Heart left ventricle (tissue), 16 donors: ENCODE data around the gene SLC35F3. TPM values are rescaled to one million over a fixed set of nuclear protein-coding genes. Genes with fewer than 3 reads are reported as not detected.

Source experiments
- ATAC-seq, 4 donors: fragments of 200-7000 bp; cut with Tn5 transposase; one replicate each; pipeline ENCODE4 v1.9.1; 2020 to 2022; ENCODE audit warnings: moderate library complexity in 4 of 4, mild to moderate bottlenecking in 3 of 4, moderate number of reproducible peaks in 1 of 4
- DNase-seq, 5 donors: peaks; one replicate each; pipeline ENCODE4 v3.0.0-alpha.2; 2020
- H3K27ac ChIP-seq, 12 donors: fragments of 200-600 bp; sonication (generic) in 4 of 12; one replicate each; pipeline versions ENCODE4 v1.5.0 to v1.8.0; 2016 to 2022; ENCODE audit warnings: mild to moderate bottlenecking in 2 of 12
- H3K27me3 ChIP-seq, 9 donors: fragments of 200-600 bp; sonication (generic) in 2 of 9; one replicate each; pipeline versions ENCODE4 v1.5.1 to v1.8.0; 2016 to 2022; ENCODE audit warnings: mild to moderate bottlenecking in 3 of 9
- H3K36me3 ChIP-seq, 9 donors: fragments of 200-600 bp; sonication (generic) in 2 of 9; one replicate each; pipeline versions ENCODE4 v1.5.0 to v1.8.0; 2018 to 2022; ENCODE audit warnings: mild to moderate bottlenecking in 2 of 9
- H3K4me1 ChIP-seq, 12 donors: fragments of 200-600 bp; sonication (generic) in 4 of 12; one replicate each; pipeline versions ENCODE4 v1.5.0 to v1.8.0; 2016 to 2022; ENCODE audit warnings: mild to moderate bottlenecking in 3 of 12
- H3K4me3 ChIP-seq, 12 donors: fragments of 200-600 bp; sonication (generic) in 4 of 12; one replicate each; pipeline versions ENCODE4 v1.5.0 to v1.8.0; 2017 to 2022; ENCODE audit warnings: mild to moderate bottlenecking in 9 of 12, moderate library complexity in 4 of 12
- H3K9me3 ChIP-seq, 12 donors: fragments of 200-600 bp; sonication (generic) in 4 of 12; one replicate each; pipeline versions ENCODE4 v1.5.0 to v1.8.0; 2016 to 2022; ENCODE audit warnings: mild to moderate bottlenecking in 1 of 12
- POLR2A ChIP-seq, 2 donors: fragments of 450-650 bp; IDR thresholded peaks; one replicate each; pipeline ENCODE4 v1.6.1; 2017; ENCODE audit warnings: antibody characterized with exemption in 2 of 2, mild to moderate bottlenecking in 2 of 2, moderate library complexity in 2 of 2
- WGBS, 4 donors: extraction: QIAGEN DNeasy Blood & Tissue Kit in 2 of 4; methylation state at CpG; one replicate each; pipeline versions ENCODE4 v1.1.5 to v1.1.7; 2013 to 2018; 5-methylcytosine and 5-hydroxymethylcytosine counted together
- intact Hi-C, 10 donors: fragments of 100-400 bp; cut with DNase I; formaldehyde crosslinking; loops; one replicate each; pipeline versions ENCODE4 v1.11.1 to v1.14.2; 2022
- polyA plus RNA-seq, 2 donors: library from polyadenylated mRNA; stranded (reverse); fragments of 200-250 nt; gene quantifications; one replicate each; pipeline ENCODE4 v1.2.3, GENCODE V29; 2013
- total RNA-seq, 9 donors: library from RNA; depleted of rRNA in 2 of 9; stranded (reverse); fragments of >200 nt in 2 of 9; fragmentation: NEBNext Ultra II Directional in 3 of 9; extraction: Animal tissue kit (Norgen Biotek cat#: 25700) in 3 of 9; gene quantifications; one replicate each; pipeline versions ENCODE4 v1.1.0 to v1.2.4, GENCODE V29; 2016 to 2023
- TF ChIP-seq, protein P1 (sequence below), 12 donors: fragments of 200-600 bp; sonication (generic) in 4 of 12; IDR thresholded peaks; one replicate each; pipeline versions ENCODE4 v1.5.0 to v1.8.0; 2018 to 2022; ENCODE audit warnings: antibody characterized with exemption in 12 of 12, mild to moderate bottlenecking in 5 of 12
- donor health status: ischemic (EF 13 %, LVEDD 7.1; RV severe dilation, severe dysfunction).
- donor health status: healthy with polysubstance abuse.
- donor health status: DM: no; HTN: yes; CAD: no.
- donor health status: DM: no; HTN: no; CAD: no.
- donor health status: ischemic (EF 25% LVEDD 6.9; RV normal size, moderate dysfunction).
- donor health status: ischemic (EF 25% LVEDD 5.7; RV mildly dilated, moderate dysfunction).
- donor health status: healthy.
- donor health status: DM: yes; HTN: yes; CAD: no.
- donor health status: ischemic (EF 35%, LVEDD 5.7; RV mildly dilated, moderate dysfunction).
- donor health status: nonischemic (EF 11% LVEDD 7.7; RV severe dilation, severe dysfunction).
- donor health status: DM: yes; HTN: yes; CAD: no.
- donor health status: PGD.
- donor health status: ischemic (EF 29% LVEDD 5.4; RV normal size, mild dysfunction).
- donor health status: nonischemic (EF 23%, LVEDD 6.1; RV moderate dilation, normal function).

The SLC35F3 gene
- total and polyA plus RNA-seq, 11 donors = 0.03 to 0.11 (median 0.11) TPM; not detected in 8

DNA sequence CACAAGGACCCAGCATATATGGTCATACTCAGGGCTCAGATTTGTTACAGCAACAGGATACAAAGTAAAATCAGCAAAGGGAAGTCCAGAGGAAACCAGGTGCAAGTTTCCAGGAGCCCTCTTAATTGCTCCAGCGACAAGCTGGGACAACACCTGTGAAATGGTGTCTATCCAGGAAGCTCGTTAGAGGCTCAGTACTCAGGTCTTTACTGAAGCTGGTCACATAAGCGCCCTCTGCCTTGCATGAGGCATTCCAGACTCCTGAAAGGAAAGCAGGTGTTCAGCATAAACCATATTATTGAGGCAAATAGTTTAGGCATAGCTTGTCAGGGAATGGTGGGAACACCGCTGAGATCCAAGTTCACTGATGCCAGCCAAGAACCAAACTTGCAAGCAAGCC is 231.0 kb downstream of the SLC35F3 start:
- ATAC-seq (no peak), DNase-seq (no peak)
- Histone ChIP-seq H3K27ac (no peak overlapping the region), H3K27me3 (peaks cover 0 to 8% (median 0%) of the 10 kb centered on the region in 9 donors), H3K4me3 (no peak overlapping the region), H3K36me3 (no peaks in the 10 kb centered on the region), H3K4me1 (no peaks in the 10 kb centered on the region), H3K9me3 (no peaks in the 10 kb centered on the region)
- intact Hi-C loops = no loop called here
- 59 to 85% (median 71%) methylated on average over 4 of the region's 4 CpGs for WGBS, 4 donors
- TF ChIP-seq, protein P1, sequence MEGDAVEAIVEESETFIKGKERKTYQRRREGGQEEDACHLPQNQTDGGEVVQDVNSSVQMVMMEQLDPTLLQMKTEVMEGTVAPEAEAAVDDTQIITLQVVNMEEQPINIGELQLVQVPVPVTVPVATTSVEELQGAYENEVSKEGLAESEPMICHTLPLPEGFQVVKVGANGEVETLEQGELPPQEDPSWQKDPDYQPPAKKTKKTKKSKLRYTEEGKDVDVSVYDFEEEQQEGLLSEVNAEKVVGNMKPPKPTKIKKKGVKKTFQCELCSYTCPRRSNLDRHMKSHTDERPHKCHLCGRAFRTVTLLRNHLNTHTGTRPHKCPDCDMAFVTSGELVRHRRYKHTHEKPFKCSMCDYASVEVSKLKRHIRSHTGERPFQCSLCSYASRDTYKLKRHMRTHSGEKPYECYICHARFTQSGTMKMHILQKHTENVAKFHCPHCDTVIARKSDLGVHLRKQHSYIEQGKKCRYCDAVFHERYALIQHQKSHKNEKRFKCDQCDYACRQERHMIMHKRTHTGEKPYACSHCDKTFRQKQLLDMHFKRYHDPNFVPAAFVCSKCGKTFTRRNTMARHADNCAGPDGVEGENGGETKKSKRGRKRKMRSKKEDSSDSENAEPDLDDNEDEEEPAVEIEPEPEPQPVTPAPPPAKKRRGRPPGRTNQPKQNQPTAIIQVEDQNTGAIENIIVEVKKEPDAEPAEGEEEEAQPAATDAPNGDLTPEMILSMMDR (IDR thresholded peaks at IDR 0.05) = no peak
- no peak for TF ChIP-seq POLR2A (IDR thresholded peaks at IDR 0.05)

DNA sequence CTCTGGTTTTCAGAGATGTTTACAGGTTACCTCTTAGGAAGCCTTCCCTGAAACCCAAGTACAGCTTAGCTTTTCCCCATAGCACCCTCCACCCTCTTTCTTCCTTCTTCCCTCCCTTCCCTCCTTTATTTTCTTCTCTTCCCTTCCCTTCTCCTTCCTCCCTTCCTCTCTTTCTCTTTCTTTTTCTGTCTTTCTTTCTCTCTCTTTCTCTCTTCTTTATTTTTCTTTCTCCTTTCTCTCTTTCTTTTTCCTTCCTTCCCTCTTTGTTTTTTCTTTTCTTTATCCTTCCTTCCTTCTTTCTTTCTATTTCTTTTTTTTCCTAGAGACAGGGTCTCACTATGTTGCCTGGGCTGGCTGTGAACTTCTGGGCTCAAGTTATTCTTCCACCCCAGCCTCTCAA is 231.6 kb downstream of the SLC35F3 start:
- ATAC-seq (no peak), DNase-seq (no peak)
- intact Hi-C loops = no loop called here
- Histone ChIP-seq H3K27ac (no peak overlapping the region), H3K4me1 (no peaks in the 10 kb centered on the region), H3K27me3 (peaks cover 0 to 8% (median 0%) of the 10 kb centered on the region in 9 donors), H3K36me3 (no peaks in the 10 kb centered on the region), H3K4me3 (no peak overlapping the region), H3K9me3 (no peaks in the 10 kb centered on the region)
- TF ChIP-seq POLR2A (IDR thresholded peaks at IDR 0.05) = no peak
- TF ChIP-seq, protein P1 (IDR thresholded peaks at IDR 0.05) = no peak

DNA sequence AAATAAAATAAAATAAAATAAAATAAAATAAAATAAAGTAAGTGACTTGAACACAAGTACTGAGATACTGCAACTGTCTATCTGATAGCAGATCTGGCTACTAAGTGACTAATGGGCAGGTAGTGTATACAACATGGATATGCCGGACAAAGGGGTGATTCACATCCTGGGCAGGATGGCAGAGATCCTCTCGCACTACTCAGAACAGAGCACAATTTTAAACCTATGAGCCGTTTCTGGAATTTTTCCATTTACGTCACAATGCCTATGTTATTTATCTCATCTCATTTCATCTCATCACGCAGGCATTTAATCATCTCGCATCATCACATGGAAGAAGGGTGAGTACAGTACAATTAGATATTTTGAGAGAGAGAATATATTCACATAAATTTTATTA is 235.5 kb downstream of the SLC35F3 start:
- 69 to 86% (median 84%) methylated on average over 6 of the region's 6 CpGs for WGBS, 4 donors
- Histone ChIP-seq H3K36me3 (no peaks in the 10 kb centered on the region), H3K27me3 (peaks cover 0 to 8% (median 0%) of the 10 kb centered on the region in 9 donors), H3K27ac (no peak overlapping the region), H3K4me3 (no peak overlapping the region), H3K9me3 (no peaks in the 10 kb centered on the region), H3K4me1 (no peaks in the 10 kb centered on the region)
- intact Hi-C loops = loop anchor here in 1 of 10 donors (10.0 kb wide), 1 partner anchor 175 kb away; no protein-coding TSS in a partner anchor
- no peak for TF ChIP-seq POLR2A (IDR thresholded peaks at IDR 0.05)
- TF ChIP-seq, protein P1 (IDR thresholded peaks at IDR 0.05) = no peak
- ATAC-seq (no peak), DNase-seq (no peak)

DNA sequence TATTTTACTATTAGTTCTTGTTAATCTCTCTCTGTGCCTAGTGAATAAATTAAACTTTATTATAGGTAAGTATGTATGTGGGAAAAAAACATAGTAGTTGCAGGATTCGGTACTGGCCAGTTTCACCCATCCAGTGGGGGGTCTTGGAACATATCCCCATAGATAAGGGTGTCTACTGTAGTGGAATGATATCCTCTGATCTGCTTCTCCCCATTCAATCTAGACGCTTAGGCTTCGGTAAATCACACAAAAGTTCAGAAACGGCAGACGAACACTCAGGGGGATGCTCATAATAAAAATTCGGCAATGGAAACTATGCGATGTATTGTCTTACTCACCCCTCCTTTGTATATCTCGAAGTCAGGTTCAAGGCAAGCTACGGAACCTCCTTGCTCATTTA is 235.9 kb downstream of the SLC35F3 start:
- WGBS, 4 donors = 87 to 94% (median 92%) methylated on average over 9 of the region's 9 CpGs
- no peaks in the 10 kb centered on the region for H3K4me1 ChIP-seq
- intact Hi-C loops = loop anchor here in 1 of 10 donors (10.0 kb wide), 1 partner anchor 174 kb away; no protein-coding TSS in a partner anchor
- no peak overlapping the region for H3K4me3 ChIP-seq
- no peak for ATAC-seq
- peaks cover 0 to 8% (median 0%) of the 10 kb centered on the region in 9 donors for H3K27me3 ChIP-seq
- no peaks in the 10 kb centered on the region for H3K9me3 ChIP-seq
- TF ChIP-seq, protein P1 (IDR thresholded peaks at IDR 0.05) = no peak
- no peak overlapping the region for H3K27ac ChIP-seq
- no peak for DNase-seq
- H3K36me3 ChIP-seq = no peaks in the 10 kb centered on the region
